Endothelial cell of umbilical vein (primary cell): ENCODE results near the gene ALDH4A1. TPM values are rescaled to one million over a fixed set of nuclear protein-coding genes. Genes with fewer than 3 reads are reported as not detected.

Experiments
- BruUV-seq: library from RNA; stranded (reverse); fragments of 400-500 nt; replicated peaks from 2 replicates; lab custom pipeline; 2021; lab: Mats Ljungman, UMichigan
- CTCF ChIA-PET: fragments of 300-600, 350-600 bp; sonication (Branson Sonifier 250); formaldehyde crosslinking; loops from one replicate; lab custom pipeline; 2021; ENCODE audit warnings: antibody characterized with exemption, inconsistent platforms; lab: Charles Lee
- POLR2A ChIA-PET: fragments of 300-600, 350-600 bp; sonication (Branson Sonifier 250); formaldehyde crosslinking; loops from one replicate; lab custom pipeline; 2021; ENCODE audit warnings: antibody characterized with exemption, inconsistent platforms; lab: Charles Lee
- DNase-seq: peaks from one replicate; pipeline ENCODE4 v3.0.0-alpha.2; 2011; ENCODE audit warnings: low read depth, low spot score
- FAIRE-seq: peaks from 2 replicates; lab custom pipeline; 2011; peaks lifted over from hg19 to GRCh38; lab: Jason Lieb, UNC
- H2AFZ ChIP-seq: 2 replicates; pipeline ENCODE4 v1.6.0; 2012; ENCODE audit warnings: low read depth, low read length, control low read depth, inconsistent platforms
- H3K27ac ChIP-seq: 2 replicates; pipeline ENCODE4 v1.5.1; 2011; ENCODE audit warnings: low read depth, mild to moderate bottlenecking, control low read depth, low read length, moderate library complexity; ENCODE audit not compliant: insufficient read depth
- H3K27me3 ChIP-seq, 2 experiments: 2 replicates each; pipeline versions ENCODE4 v1.6.0 to v1.6.1; 2011; ENCODE audit warnings: low read length in 2 of 2, mixed read lengths in 1 of 2; ENCODE audit not compliant: control insufficient read depth in 2 of 2, insufficient read depth in 2 of 2
- H3K36me3 ChIP-seq, 2 experiments: 2 replicates in 1 of 2; 3 replicates in 1 of 2; pipeline ENCODE4 v1.5.1; 2011; ENCODE audit warnings: low read length in 2 of 2, mild to moderate bottlenecking in 1 of 2, moderate library complexity in 1 of 2; ENCODE audit not compliant: control insufficient read depth in 2 of 2, insufficient read depth in 2 of 2; ENCODE audit errors: extremely low read depth in 1 of 2
- H3K4me1 ChIP-seq: 3 replicates; pipeline ENCODE4 v1.5.1; 2011; ENCODE audit warnings: mild to moderate bottlenecking, low read length; ENCODE audit not compliant: control insufficient read depth, insufficient read depth; ENCODE audit errors: extremely low read depth
- H3K4me2 ChIP-seq: 2 replicates; pipeline ENCODE4 v1.6.1; 2011; ENCODE audit warnings: low read length, control low read depth, mixed read lengths; ENCODE audit not compliant: insufficient read depth
- H3K4me3 ChIP-seq, 3 experiments: fragments of 200-600 bp in 1 of 3; sonication (generic), shearing (Covaris generic) in 1 of 3; replicated peaks in 1 of 3; 2 replicates each; pipeline ENCODE4 v1.5.1; 2011 to 2016; ENCODE audit warnings: control low read depth in 3 of 3, low read length in 3 of 3, mild to moderate bottlenecking in 2 of 3, inconsistent platforms in 1 of 3, low read depth in 1 of 3, moderate library complexity in 1 of 3; ENCODE audit not compliant: insufficient read depth in 1 of 3
- H3K79me2 ChIP-seq: 2 replicates; pipeline ENCODE4 v1.6.0; 2012; ENCODE audit warnings: low read length, inconsistent platforms; ENCODE audit not compliant: control insufficient read depth, insufficient read depth
- H3K9ac ChIP-seq: replicated peaks from 2 replicates; pipeline ENCODE3; 2011; ENCODE audit warnings: low read length, control low read depth; ENCODE audit not compliant: insufficient read depth; ENCODE audit errors: extremely low read depth
- H3K9me1 ChIP-seq: replicated peaks from 3 replicates; pipeline ENCODE4 v1.6.0; 2011; ENCODE audit warnings: mild to moderate bottlenecking, low read length; ENCODE audit not compliant: control insufficient read depth, insufficient read depth; ENCODE audit errors: extremely low read depth
- H3K9me3 ChIP-seq: replicated peaks from 2 replicates; pipeline ENCODE4 v1.5.1; 2012; ENCODE audit warnings: low read length, inconsistent platforms; ENCODE audit not compliant: control insufficient read depth, insufficient read depth
- H4K20me1 ChIP-seq: replicated peaks from 2 replicates; pipeline ENCODE3; 2011; ENCODE audit warnings: mild to moderate bottlenecking, low read length; ENCODE audit not compliant: control insufficient read depth, insufficient read depth; ENCODE audit errors: extremely low read depth
- EZH2 ChIP-seq: IDR thresholded peaks from 2 replicates; pipeline ENCODE4 v1.6.1; 2012; ENCODE audit warnings: borderline replicate concordance, low read depth, mild to moderate bottlenecking, moderate library complexity, low read length, inconsistent platforms; ENCODE audit not compliant: severe bottlenecking
- FOS ChIP-seq: IDR thresholded peaks from 2 replicates; pipeline ENCODE4 v1.6.1; 2011; ENCODE audit warnings: mild to moderate bottlenecking, low read length, moderate library complexity, borderline replicate concordance; ENCODE audit not compliant: insufficient read depth
- GATA2 ChIP-seq: IDR thresholded peaks from 2 replicates; pipeline ENCODE4 v1.7.0; 2011; ENCODE audit warnings: low read depth, mild to moderate bottlenecking, moderate library complexity, mixed read lengths, low read length; ENCODE audit not compliant: insufficient read length, insufficient read depth
- JUN ChIP-seq: IDR thresholded peaks from 2 replicates; pipeline ENCODE4 v1.6.1; 2011; ENCODE audit warnings: borderline replicate concordance, low read depth; ENCODE audit not compliant: insufficient read length, insufficient read depth
- MYC ChIP-seq: IDR thresholded peaks from one replicate; pipeline ENCODE4 v1.6.1; 2011; ENCODE audit warnings: mild to moderate bottlenecking, low read depth, low read length
- POLR2A ChIP-seq: IDR thresholded peaks from 2 replicates; pipeline ENCODE4 v1.6.1; 2012; ENCODE audit warnings: low read depth, mild to moderate bottlenecking, control low read depth, low read length
- POLR2AphosphoS5 ChIP-seq: IDR thresholded peaks from 2 replicates; pipeline ENCODE4 v1.6.1; 2012; ENCODE audit warnings: low read depth, mild to moderate bottlenecking, control low read depth, low read length, moderate library complexity; ENCODE audit not compliant: insufficient read depth
- dilution Hi-C: fragments of 300-500 bp; cut with MboI; formaldehyde crosslinking; loops from one replicate; pipeline ENCODE4 v1.15.0; 2019; ENCODE audit warnings: low sequenced_read_pairs; ENCODE audit not compliant: extremely low pct_ligation_motif_present
- intact Hi-C: fragments of 100-400 bp; cut with micrococcal nuclease; formaldehyde crosslinking; loops from one replicate; pipeline ENCODE4 v1.10.0; 2022
- polyA plus RNA-seq, 4 experiments: library from polyadenylated mRNA; depleted of rRNA in 3 of 4; stranded (reverse) in 3 of 4; unstranded in 1 of 4; fragments of >200 nt; gene quantifications; 2 replicates each; pipeline versions ENCODE4 v1.2.1 to v1.2.3, GENCODE V29; 2011 to 2012; ENCODE audit warnings: missing spikeins in 1 of 4
- total RNA-seq: library from RNA; stranded (reverse); gene quantifications from 2 replicates; pipeline ENCODE4 v1.2.3, GENCODE V29; 2021
- TF ChIP-seq, protein P1 (sequence below), 2 donors: IDR thresholded peaks; 1 replicate in 1 of 2; 2 replicates in 1 of 2; pipeline ENCODE4 v1.5.1; 2011; ENCODE audit warnings: low read length in 2 of 2, mild to moderate bottlenecking in 2 of 2, moderate library complexity in 2 of 2, control low read depth in 1 of 2, inconsistent platforms in 1 of 2, low read depth in 1 of 2; ENCODE audit not compliant: insufficient read depth in 1 of 2; ENCODE audit errors: extremely low read depth in 1 of 2
- TF ChIP-seq, protein P2 (sequence below): IDR thresholded peaks from 2 replicates; pipeline ENCODE4 v1.6.1; 2011; ENCODE audit not compliant: insufficient read depth, insufficient read length

The ALDH4A1 gene
- total and polyA plus RNA-seq, 2 donors (not counting 3 experiments of a cell fraction or from before 2014, with no cell fraction given): 17.4 to 18.5 TPM

GRCh38 chr1:18947570-18947969 lies 45.2 kb upstream of the ALDH4A1 start:
- H2AFZ ChIP-seq: no peak overlapping the region
- H3K36me3 ChIP-seq: no peaks in the 10 kb centered on the region
- BruUV-seq: no TSS peak
- H3K9ac ChIP-seq: no peak overlapping the region
- ChIA-PET POLR2A (no interaction called here), CTCF (interaction anchor here (5.5 to 8.0 kb wide), 3 partner anchors 20 to 34 kb away, joined by 26 to 70 read pairs (median 66); no protein-coding TSS in a partner anchor)
- no peaks in the 10 kb centered on the region for H4K20me1 ChIP-seq
- no peak for TF ChIP-seq POLR2AphosphoS5
- H3K4me3 ChIP-seq: no peak overlapping the region
- no peaks in the 10 kb centered on the region for H3K9me1 ChIP-seq
- DNase-seq (no peak), FAIRE-seq (no peak)
- H3K27ac ChIP-seq: no peak overlapping the region
- no peaks in the 10 kb centered on the region for H3K27me3 ChIP-seq
- intact Hi-C loops (no loop called here), dilution Hi-C loops (no loop called here)
- no peak overlapping the region for H3K4me2 ChIP-seq
- no peaks in the 10 kb centered on the region for H3K9me3 ChIP-seq
- H3K4me1 ChIP-seq: peaks cover 45% of the 10 kb centered on the region
- H3K79me2 ChIP-seq: peaks cover 96% of the 10 kb centered on the region

GRCh38 chr1:18946550-18947381 lies 44.4 kb upstream of the ALDH4A1 start:
- intact Hi-C loops (no loop called here), dilution Hi-C loops (no loop called here)
- Histone ChIP-seq H3K9ac (no peak overlapping the region), H3K4me2 (no peak overlapping the region), H3K27me3 (no peaks in the 10 kb centered on the region), H3K36me3 (no peaks in the 10 kb centered on the region), H3K4me3 (no peak overlapping the region), H3K79me2 (peaks cover 96% of the 10 kb centered on the region), H3K27ac (no peak overlapping the region), H2AFZ (no peak overlapping the region), H3K9me1 (no peaks in the 10 kb centered on the region), H4K20me1 (no peaks in the 10 kb centered on the region), H3K4me1 (peaks cover 52% of the 10 kb centered on the region), H3K9me3 (no peaks in the 10 kb centered on the region)
- ChIA-PET CTCF (interaction anchor here (0.7 to 8.0 kb wide), 5 partner anchors 9 to 32 kb away, joined by 3 to 66 read pairs (median 20); partner anchors contain the start of gene IFFO2), POLR2A (no interaction called here)
- TF ChIP-seq, protein P1, sequence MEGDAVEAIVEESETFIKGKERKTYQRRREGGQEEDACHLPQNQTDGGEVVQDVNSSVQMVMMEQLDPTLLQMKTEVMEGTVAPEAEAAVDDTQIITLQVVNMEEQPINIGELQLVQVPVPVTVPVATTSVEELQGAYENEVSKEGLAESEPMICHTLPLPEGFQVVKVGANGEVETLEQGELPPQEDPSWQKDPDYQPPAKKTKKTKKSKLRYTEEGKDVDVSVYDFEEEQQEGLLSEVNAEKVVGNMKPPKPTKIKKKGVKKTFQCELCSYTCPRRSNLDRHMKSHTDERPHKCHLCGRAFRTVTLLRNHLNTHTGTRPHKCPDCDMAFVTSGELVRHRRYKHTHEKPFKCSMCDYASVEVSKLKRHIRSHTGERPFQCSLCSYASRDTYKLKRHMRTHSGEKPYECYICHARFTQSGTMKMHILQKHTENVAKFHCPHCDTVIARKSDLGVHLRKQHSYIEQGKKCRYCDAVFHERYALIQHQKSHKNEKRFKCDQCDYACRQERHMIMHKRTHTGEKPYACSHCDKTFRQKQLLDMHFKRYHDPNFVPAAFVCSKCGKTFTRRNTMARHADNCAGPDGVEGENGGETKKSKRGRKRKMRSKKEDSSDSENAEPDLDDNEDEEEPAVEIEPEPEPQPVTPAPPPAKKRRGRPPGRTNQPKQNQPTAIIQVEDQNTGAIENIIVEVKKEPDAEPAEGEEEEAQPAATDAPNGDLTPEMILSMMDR (IDR thresholded peaks at IDR 0.05; ENCODE audit: extremely low read depth in 1 of 2, insufficient read depth in 1 of 2, low read depth in 1 of 2, low read length in 2 of 2): no peak
- TF ChIP-seq, protein P2, sequence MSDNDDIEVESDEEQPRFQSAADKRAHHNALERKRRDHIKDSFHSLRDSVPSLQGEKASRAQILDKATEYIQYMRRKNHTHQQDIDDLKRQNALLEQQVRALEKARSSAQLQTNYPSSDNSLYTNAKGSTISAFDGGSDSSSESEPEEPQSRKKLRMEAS: no peak
- TF ChIP-seq GATA2 (no peak), MYC (no peak), JUN (no peak), POLR2A (no peak), FOS (no peak), EZH2 (no peak), POLR2AphosphoS5 (no peak)
- FAIRE-seq (no peak), DNase-seq (no peak)
- BruUV-seq: no TSS peak
